Transverse colon (tissue), 4 donors: ENCODE measurements around the gene RASSF1. TPM values are rescaled to one million over a fixed set of nuclear protein-coding genes. Genes with fewer than 3 reads are reported as not detected.

Experiments
- DNase-seq: peaks from one replicate; pipeline ENCODE4 v3.0.0-alpha.2; 2019
- H3K27ac ChIP-seq, 4 donors: fragments of 200-600 bp; sonication (generic); 2 replicates each; pipeline ENCODE4 v1.5.1; 2016 to 2018; ENCODE audit warnings: inconsistent platforms in 4 of 4
- H3K27me3 ChIP-seq: fragments of 200-600 bp; sonication (generic); 2 replicates; pipeline ENCODE4 v1.5.1; 2017; ENCODE audit warnings: inconsistent platforms
- H3K36me3 ChIP-seq, 4 donors: fragments of 200-600 bp; sonication (generic); 2 replicates each; pipeline ENCODE4 v1.5.1; 2017 to 2019; ENCODE audit warnings: inconsistent platforms in 4 of 4
- H3K4me1 ChIP-seq, 4 donors: fragments of 200-600 bp; sonication (generic); 2 replicates each; pipeline ENCODE4 v1.5.1; 2017 to 2020; ENCODE audit warnings: inconsistent platforms in 4 of 4
- H3K4me3 ChIP-seq, 4 donors: fragments of 200-600 bp; sonication (generic); 1 replicate in 1 of 4; 2 replicates in 3 of 4; pipeline versions ENCODE4 v1.5.1 to v1.6.1; 2017 to 2019; ENCODE audit warnings: inconsistent platforms in 4 of 4
- H3K9me3 ChIP-seq, 2 donors: fragments of 200-600 bp; sonication (generic); 2 replicates each; pipeline ENCODE4 v1.5.1; 2017 to 2019; ENCODE audit warnings: inconsistent platforms in 2 of 2
- EP300 ChIP-seq: sonication (generic); formaldehyde crosslinking; IDR thresholded peaks from one replicate; pipeline ENCODE4 v1.6.1; 2017; ENCODE audit warnings: antibody characterized with exemption, low read depth
- POLR2A ChIP-seq: fragments of 450-650 bp; IDR thresholded peaks from one replicate; pipeline ENCODE4 v1.6.1; 2016; ENCODE audit warnings: antibody characterized with exemption, mild to moderate bottlenecking, moderate library complexity
- POLR2AphosphoS5 ChIP-seq, 3 donors: sonication (generic); formaldehyde crosslinking; IDR thresholded peaks; one replicate each; pipeline ENCODE4 v1.6.1; 2016; ENCODE audit warnings: antibody characterized with exemption in 3 of 3
- WGBS, 2 donors: methylation state at CpG; one replicate each; pipeline ENCODE4 v1.1.5; 2018; ENCODE audit warnings: low coverage in 1 of 2; 5-methylcytosine and 5-hydroxymethylcytosine counted together
- in situ Hi-C, 4 donors: fragments of 200-750 bp; cut with MboI; loops; one replicate each; pipeline versions ENCODE4 v1.15.0 to v1.15.1; 2017; ENCODE audit warnings: low sequenced_read_pairs in 3 of 4, low pct_ligation_motif_present in 1 of 4, low pct_unique_long_range_greater_than_20kb in 1 of 4
- intact Hi-C: fragments of 100-400 bp; cut with DNase I; formaldehyde crosslinking; loops from one replicate; pipeline ENCODE4 v1.15.1; 2023; ENCODE audit warnings: low total_unique reads
- total RNA-seq, 4 donors: library from RNA; depleted of rRNA; stranded (reverse); fragments of >200 nt; gene quantifications; one replicate each; pipeline ENCODE4 v1.1.0, GENCODE V29; 2016
- TF ChIP-seq, protein P1 (sequence below), 5 experiments: fragments of 200-600 bp in 3 of 5; fragments of 450-650 bp in 2 of 5; sonication (generic) in 3 of 5; IDR thresholded peaks; 1 replicate in 2 of 5; 2 replicates in 3 of 5; pipeline ENCODE4 v1.5.1; 2016 to 2017; ENCODE audit warnings: antibody characterized with exemption in 5 of 5, inconsistent platforms in 3 of 5, mild to moderate bottlenecking in 2 of 5, moderate library complexity in 1 of 5

Gene RASSF1
- total RNA-seq, 4 donors from 2014 or later = 9.8 to 29.2 (median 21.7) TPM

GRCh38 chr3:50322386-50323091 is 18.1 kb downstream of the RASSF1 start, which contains the start of gene HYAL2:
TSS of gene HYAL2 (minus strand) at chr3:50322745. CDS start at chr3:50320489, 2,256 bp downstream.
- intact Hi-C loops = no loop called here

GRCh38 chr3:50322115-50322385 is 18.6 kb downstream of the RASSF1 start:
- Histone ChIP-seq H3K36me3 (no peaks in the 10 kb centered on the region), H3K27me3 (no peaks in the 10 kb centered on the region), H3K27ac (peak overlapping the region; percentile 92 to 94 (median 92)), H3K9me3 (no peaks in the 10 kb centered on the region), H3K4me1 (peaks cover 28 to 67% (median 55%) of the 10 kb centered on the region in 4 donors), H3K4me3 (peak overlapping the region; percentile 15 to 76 (median 70))
- TF ChIP-seq EP300 (no peak), POLR2AphosphoS5 (IDR thresholded peaks at IDR 0.05) (no peak), POLR2A (no peak)
- TF ChIP-seq, protein P1, sequence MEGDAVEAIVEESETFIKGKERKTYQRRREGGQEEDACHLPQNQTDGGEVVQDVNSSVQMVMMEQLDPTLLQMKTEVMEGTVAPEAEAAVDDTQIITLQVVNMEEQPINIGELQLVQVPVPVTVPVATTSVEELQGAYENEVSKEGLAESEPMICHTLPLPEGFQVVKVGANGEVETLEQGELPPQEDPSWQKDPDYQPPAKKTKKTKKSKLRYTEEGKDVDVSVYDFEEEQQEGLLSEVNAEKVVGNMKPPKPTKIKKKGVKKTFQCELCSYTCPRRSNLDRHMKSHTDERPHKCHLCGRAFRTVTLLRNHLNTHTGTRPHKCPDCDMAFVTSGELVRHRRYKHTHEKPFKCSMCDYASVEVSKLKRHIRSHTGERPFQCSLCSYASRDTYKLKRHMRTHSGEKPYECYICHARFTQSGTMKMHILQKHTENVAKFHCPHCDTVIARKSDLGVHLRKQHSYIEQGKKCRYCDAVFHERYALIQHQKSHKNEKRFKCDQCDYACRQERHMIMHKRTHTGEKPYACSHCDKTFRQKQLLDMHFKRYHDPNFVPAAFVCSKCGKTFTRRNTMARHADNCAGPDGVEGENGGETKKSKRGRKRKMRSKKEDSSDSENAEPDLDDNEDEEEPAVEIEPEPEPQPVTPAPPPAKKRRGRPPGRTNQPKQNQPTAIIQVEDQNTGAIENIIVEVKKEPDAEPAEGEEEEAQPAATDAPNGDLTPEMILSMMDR (IDR thresholded peaks at IDR 0.05) = no peak
- DNase-seq = no peak
- in situ Hi-C loops = no loop called here
- WGBS, 2 donors = 44% methylated on average over 12 of the region's 14 CpGs; no CpG with 5 or more reads in 1 of the 2 donors
- intact Hi-C loops = no loop called here

More at GRCh38 chr3:50322386-50323091, 18.1 kb downstream of the RASSF1 start, which contains the start of gene HYAL2:
- DNase-seq = no peak
- in situ Hi-C loops = no loop called here
- Histone ChIP-seq H3K27ac (peak within 1 kb of the TSS; percentile 92 to 94 (median 92)), H3K36me3 (no peaks in the 10 kb centered on the region), H3K27me3 (no peaks in the 10 kb centered on the region), H3K4me3 (peak within 1 kb of the TSS; percentile 67 to 76 (median 74)), H3K9me3 (no peaks in the 10 kb centered on the region), H3K4me1 (peaks cover 27 to 67% (median 55%) of the 10 kb centered on the region in 4 donors)
- TF ChIP-seq POLR2A (no peak), POLR2AphosphoS5 (IDR thresholded peaks at IDR 0.05) (peak in 2 of 3 donors; percentile 21 to 24)
- 56% methylated on average over 27 of the region's 31 CpGs; no CpG with 5 or more reads in 1 of the 2 donors for WGBS, 2 donors

- in situ Hi-C loops = no loop called here
- Histone ChIP-seq H3K36me3 (no peaks in the 10 kb centered on the region), H3K4me1 (peaks cover 28 to 65% (median 55%) of the 10 kb centered on the region in 4 donors), H3K4me3 (peak overlapping the region; percentile 67 to 76 (median 74)), H3K9me3 (no peaks in the 10 kb centered on the region), H3K27me3 (no peaks in the 10 kb centered on the region), H3K27ac (peak overlapping the region; percentile 92 to 94 (median 92))
- TF ChIP-seq POLR2AphosphoS5 (IDR thresholded peaks at IDR 0.05) (peak in 2 of 3 donors; percentile 52 to 61), POLR2A (no peak)
- TF ChIP-seq, protein P1 (IDR thresholded peaks at IDR 0.05) = peak; percentile 44 to 70 (median 53)
- DNase-seq = peak; percentile 91
- WGBS, 2 donors = 0% methylated on average over 18 of the region's 59 CpGs; no CpG with 5 or more reads in 1 of the 2 donors
- intact Hi-C loops = no loop called here
Observed at GRCh38 chr3:50321336-50322114, 19.1 kb downstream of the RASSF1 start.

DNA sequence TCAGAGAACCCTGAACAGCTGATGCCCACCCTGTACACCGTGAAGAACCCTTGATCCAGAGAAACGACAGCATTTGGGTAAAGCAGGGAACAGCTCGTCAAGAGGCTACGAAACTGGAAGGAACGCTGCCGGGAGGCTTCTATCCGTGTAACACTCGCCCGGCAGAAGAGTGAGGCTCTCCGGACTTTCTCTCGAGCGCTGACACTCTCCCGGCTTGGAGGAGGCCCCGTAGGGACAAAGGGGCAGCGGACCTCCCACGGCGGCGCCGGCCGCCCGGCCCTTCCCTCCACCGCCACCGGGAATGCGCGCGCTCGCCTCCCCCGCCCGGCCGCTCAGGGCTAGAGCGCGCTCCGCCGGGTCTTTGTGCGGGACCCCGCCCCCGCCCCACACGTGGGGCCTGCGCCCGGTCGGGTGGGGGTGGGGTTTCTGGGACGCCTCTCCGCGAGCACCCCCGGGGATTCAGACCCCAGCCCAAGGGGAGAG is 19.7 kb downstream of the RASSF1 start:
- in situ Hi-C loops (no loop called here), intact Hi-C loops (no loop called here)
- 1% methylated on average over 32 of the region's 45 CpGs; no CpG with 5 or more reads in 1 of the 2 donors for WGBS, 2 donors
- peak overlapping the region; percentile 92 to 94 (median 92) for H3K27ac ChIP-seq
- peak overlapping the region; percentile 67 to 76 (median 74) for H3K4me3 ChIP-seq
- no peaks in the 10 kb centered on the region for H3K36me3 ChIP-seq
- peaks cover 34 to 69% (median 60%) of the 10 kb centered on the region in 4 donors for H3K4me1 ChIP-seq
- no peaks in the 10 kb centered on the region for H3K27me3 ChIP-seq
- TF ChIP-seq POLR2A = peak; percentile 72
- TF ChIP-seq, protein P1 (IDR thresholded peaks at IDR 0.05) = no peak
- TF ChIP-seq POLR2AphosphoS5 (IDR thresholded peaks at IDR 0.05) = peak in 1 of 3 donors; percentile 47
- peak; percentile 82 for DNase-seq
- H3K9me3 ChIP-seq = no peaks in the 10 kb centered on the region
